Measurements from ENCODE around the gene IQSEC3. TPM values are rescaled to one million over a fixed set of nuclear protein-coding genes. Genes with fewer than 3 reads are reported as not detected.

IQSEC3 gene
- total and polyA plus RNA-seq, 2 of the 13 experiments (the other 11 are each of a cell fraction or from before 2014, with no cell fraction given), result not detected

GRCh38 chr12:170371-171225 lies 104.0 kb downstream of the IQSEC3 start:
- in situ Hi-C loops (cut with HindIII; ENCODE audit: extremely low pct_ligation_motif_present, low pct_unique_long_range_greater_than_20kb) (no loop called here), intact Hi-C loops (cut with micrococcal nuclease; ENCODE audit: unreplicated experiment) (no loop called here)
- H2AFZ ChIP-seq (ENCODE audit: low read length), result no peak overlapping the region
- TF ChIP-seq DMTF1 (CRISPR knock-in tag; IDR thresholded peaks at IDR 0.05) (no peak), EHMT2 (IDR thresholded peaks at IDR 0.05; ENCODE audit: borderline replicate concordance, low read depth, low read length) (no peak), ZBTB46 (CRISPR knock-in tag; IDR thresholded peaks at IDR 0.05; ENCODE audit: borderline replicate concordance) (no peak), YY1 (IDR thresholded peaks at IDR 0.05; ENCODE audit: insufficient read depth, insufficient replicate concordance, low read depth, low read length) (no peak), RBFOX2 (IDR thresholded peaks at IDR 0.05; ENCODE audit: low read depth, low read length) (no peak), PAX8 (CRISPR knock-in tag; IDR thresholded peaks at IDR 0.05; ENCODE audit: borderline replicate concordance) (no peak), ZNF142 (CRISPR knock-in tag; IDR thresholded peaks at IDR 0.05) (no peak), U2AF2 (IDR thresholded peaks at IDR 0.05; ENCODE audit: low read depth, low read length) (no peak), ZNF12 (CRISPR knock-in tag; IDR thresholded peaks at IDR 0.05) (no peak)
- ATAC-seq (no peak), DNase-seq (ENCODE audit: low spot score) (no peak), FAIRE-seq (no peak)
- no TSS peak for BruUV-seq (replicated peaks)
- no peak overlapping the region for H3K9ac ChIP-seq (ENCODE audit: insufficient read depth, low read depth, low read length)
- H3K27me3 ChIP-seq (ENCODE audit: control insufficient read depth in 1 of 2, insufficient read depth in 2 of 2, low read length in 2 of 2), result peaks cover 5 to 86% of the 10 kb centered on the region in 2 experiments; a peak in 4 of 5 replicates
- no peak overlapping the region for H3K4me3 ChIP-seq (replicated peaks in 1 of 3; ENCODE audit: insufficient read depth in 1 of 3, low read depth in 2 of 3, low read length in 3 of 3)
- POLR2A ChIA-PET, result interaction anchor here (1.4 kb wide), 1 partner anchor 26 kb away, joined by 3 read pairs; no protein-coding TSS in a partner anchor
- H4K20me1 ChIP-seq (ENCODE audit: insufficient read depth, low read length), result 0 out of 2 replicates have a peak, but pooled peaks cover 3% of the 10 kb centered on the region
- no peaks in the 10 kb centered on the region for H3K79me2 ChIP-seq (ENCODE audit: insufficient read depth, low read length)
- 52% methylated on average over 18 of the region's 29 CpGs for WGBS (ENCODE audit: low lambda C conversion rate)
- CTCF ChIA-PET (ENCODE audit: low intra/inter-chr PET ratio, low total read pairs), result no interaction called here
- H3K9me3 ChIP-seq (ENCODE audit: low read length), result no peaks in the 10 kb centered on the region
- H3K27ac ChIP-seq (ENCODE audit: extremely low read length, insufficient read depth, low read length), result no peak overlapping the region
- no peaks in the 10 kb centered on the region for H3K36me3 ChIP-seq (replicated peaks in 1 of 2; ENCODE audit: control insufficient read depth in 1 of 2, insufficient read depth in 2 of 2, low read length in 2 of 2)
- peaks cover 37% of the 10 kb centered on the region for H3K4me1 ChIP-seq (ENCODE audit: insufficient read depth, low read length)
- H3K4me2 ChIP-seq (ENCODE audit: low read depth, low read length), result no peak overlapping the region
